ENCODE data around the gene ZC2HC1B. TPM values are rescaled to one million over a fixed set of nuclear protein-coding genes. Genes with fewer than 3 reads are reported as not detected.

Gene ZC2HC1B
- total and polyA plus RNA-seq, 10 of the 15 experiments (the other 5 are each of a cell fraction or from before 2014, with no cell fraction given): 0.09 to 0.36 (median 0.31) TPM; not detected in 5

- H3K79me2 ChIP-seq (ENCODE audit: control insufficient read depth, insufficient read depth, low read length): no peaks in the 10 kb centered on the region
- H3K4me2 ChIP-seq (ENCODE audit: control insufficient read depth, insufficient read depth): no peak overlapping the region
- 65% methylated on average over 3 of the region's 3 CpGs for WGBS (ENCODE audit: insufficient coverage, insufficient replicate concordance, low lambda C conversion rate, missing lambda C conversion rate)
- no peak for TF ChIP-seq FOXM1 (IDR thresholded peaks at IDR 0.05; ENCODE audit: low read depth, low read length)
- TF ChIP-seq ZNF207 (IDR thresholded peaks at IDR 0.05; ENCODE audit: borderline replicate concordance): no peak
- no peak for TF ChIP-seq RBBP5 (conservative IDR thresholded peaks at IDR 0.05)
- no peak for TF ChIP-seq CREB1 (IDR thresholded peaks at IDR 0.05; ENCODE audit: low read depth)
- no peak for TF ChIP-seq IKZF1 (conservative IDR thresholded peaks at IDR 0.05)
- TF ChIP-seq PAX8 (IDR thresholded peaks at IDR 0.05): no peak
- no peak for TF ChIP-seq ZNF217 (IDR thresholded peaks at IDR 0.05)
- TF ChIP-seq PRDM15 (CRISPR knock-in tag; IDR thresholded peaks at IDR 0.05): no peak
- no peak for TF ChIP-seq SUPT20H (IDR thresholded peaks at IDR 0.05; ENCODE audit: borderline replicate concordance, control insufficient read depth, low read depth, low read length)
- no peak for TF ChIP-seq MEF2A (IDR thresholded peaks at IDR 0.05; ENCODE audit: insufficient read depth, low read depth, low read length)
- no peak for TF ChIP-seq KDM1A (IDR thresholded peaks at IDR 0.05; ENCODE audit: borderline replicate concordance)
- TF ChIP-seq ZSCAN29 (IDR thresholded peaks at IDR 0.05): no peak
- TF ChIP-seq, protein P1, sequence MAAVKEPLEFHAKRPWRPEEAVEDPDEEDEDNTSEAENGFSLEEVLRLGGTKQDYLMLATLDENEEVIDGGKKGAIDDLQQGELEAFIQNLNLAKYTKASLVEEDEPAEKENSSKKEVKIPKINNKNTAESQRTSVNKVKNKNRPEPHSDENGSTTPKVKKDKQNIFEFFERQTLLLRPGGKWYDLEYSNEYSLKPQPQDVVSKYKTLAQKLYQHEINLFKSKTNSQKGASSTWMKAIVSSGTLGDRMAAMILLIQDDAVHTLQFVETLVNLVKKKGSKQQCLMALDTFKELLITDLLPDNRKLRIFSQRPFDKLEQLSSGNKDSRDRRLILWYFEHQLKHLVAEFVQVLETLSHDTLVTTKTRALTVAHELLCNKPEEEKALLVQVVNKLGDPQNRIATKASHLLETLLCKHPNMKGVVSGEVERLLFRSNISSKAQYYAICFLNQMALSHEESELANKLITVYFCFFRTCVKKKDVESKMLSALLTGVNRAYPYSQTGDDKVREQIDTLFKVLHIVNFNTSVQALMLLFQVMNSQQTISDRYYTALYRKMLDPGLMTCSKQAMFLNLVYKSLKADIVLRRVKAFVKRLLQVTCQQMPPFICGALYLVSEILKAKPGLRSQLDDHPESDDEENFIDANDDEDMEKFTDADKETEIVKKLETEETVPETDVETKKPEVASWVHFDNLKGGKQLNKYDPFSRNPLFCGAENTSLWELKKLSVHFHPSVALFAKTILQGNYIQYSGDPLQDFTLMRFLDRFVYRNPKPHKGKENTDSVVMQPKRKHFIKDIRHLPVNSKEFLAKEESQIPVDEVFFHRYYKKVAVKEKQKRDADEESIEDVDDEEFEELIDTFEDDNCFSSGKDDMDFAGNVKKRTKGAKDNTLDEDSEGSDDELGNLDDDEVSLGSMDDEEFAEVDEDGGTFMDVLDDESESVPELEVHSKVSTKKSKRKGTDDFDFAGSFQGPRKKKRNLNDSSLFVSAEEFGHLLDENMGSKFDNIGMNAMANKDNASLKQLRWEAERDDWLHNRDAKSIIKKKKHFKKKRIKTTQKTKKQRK (IDR thresholded peaks at IDR 0.05; ENCODE audit: low read depth, low read length): no peak
- TF ChIP-seq SIX5 (IDR thresholded peaks at IDR 0.05; ENCODE audit: low read depth, low read length, severe bottlenecking): no peak
- no peak for TF ChIP-seq LARP7 (IDR thresholded peaks at IDR 0.05)
- TF ChIP-seq, protein P2, sequence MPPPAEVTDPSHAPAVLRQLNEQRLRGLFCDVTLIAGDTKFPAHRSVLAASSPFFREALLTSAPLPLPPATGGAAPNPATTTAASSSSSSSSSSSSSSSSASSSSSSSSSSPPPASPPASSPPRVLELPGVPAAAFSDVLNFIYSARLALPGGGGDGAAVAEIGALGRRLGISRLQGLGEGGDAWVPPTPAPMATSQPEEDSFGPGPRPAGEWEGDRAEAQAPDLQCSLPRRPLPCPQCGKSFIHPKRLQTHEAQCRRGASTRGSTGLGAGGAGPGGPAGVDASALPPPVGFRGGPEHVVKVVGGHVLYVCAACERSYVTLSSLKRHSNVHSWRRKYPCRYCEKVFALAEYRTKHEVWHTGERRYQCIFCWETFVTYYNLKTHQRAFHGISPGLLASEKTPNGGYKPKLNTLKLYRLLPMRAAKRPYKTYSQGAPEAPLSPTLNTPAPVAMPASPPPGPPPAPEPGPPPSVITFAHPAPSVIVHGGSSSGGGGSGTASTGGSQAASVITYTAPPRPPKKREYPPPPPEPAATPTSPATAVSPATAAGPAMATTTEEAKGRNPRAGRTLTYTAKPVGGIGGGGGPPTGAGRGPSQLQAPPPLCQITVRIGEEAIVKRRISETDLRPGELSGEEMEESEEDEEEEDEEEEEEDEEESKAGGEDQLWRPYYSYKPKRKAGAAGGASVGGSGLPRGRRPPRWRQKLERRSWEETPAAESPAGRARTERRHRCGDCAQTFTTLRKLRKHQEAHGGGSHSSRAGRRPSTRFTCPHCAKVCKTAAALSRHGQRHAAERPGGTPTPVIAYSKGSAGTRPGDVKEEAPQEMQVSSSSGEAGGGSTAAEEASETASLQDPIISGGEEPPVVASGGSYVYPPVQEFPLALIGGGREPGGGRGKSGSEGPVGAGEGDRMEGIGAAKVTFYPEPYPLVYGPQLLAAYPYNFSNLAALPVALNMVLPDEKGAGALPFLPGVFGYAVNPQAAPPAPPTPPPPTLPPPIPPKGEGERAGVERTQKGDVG (CRISPR knock-in tag; IDR thresholded peaks at IDR 0.05): no peak
- ChIA-PET POLR2A (no interaction called here), CTCF (interaction anchor here (0.7 to 4.6 kb wide), 3 partner anchors 9 to 21 kb away, joined by 3 to 35 read pairs (median 10); no protein-coding TSS in a partner anchor), SMC1A (ENCODE audit: uncharacterized antibody, unreplicated experiment) (interaction anchor here (0.6 to 1.1 kb wide), 3 partner anchors 10 to 137 kb away, joined by 3 to 4 read pairs (median 3); no protein-coding TSS in a partner anchor), RAD21 (ENCODE audit: unreplicated experiment) (no interaction called here)
- no peak overlapping the region for H3K27ac ChIP-seq (ENCODE audit: control insufficient read depth, insufficient read depth)
- DNase-seq (ENCODE audit: low read depth, low spot score) (no peak), ATAC-seq (no peak), FAIRE-seq (no peak)
- no peaks in the 10 kb centered on the region; a peak in 1 of 4 replicates for H3K36me3 ChIP-seq (ENCODE audit: control insufficient read depth in 2 of 2, insufficient read depth in 2 of 2, low read length in 1 of 2)
- no peaks in the 10 kb centered on the region for H3K9me3 ChIP-seq (replicated peaks; ENCODE audit: control insufficient read depth, insufficient read depth, low read length)
- no peaks in the 10 kb centered on the region for H3K27me3 ChIP-seq (replicated peaks in 1 of 2; ENCODE audit: control insufficient read depth in 2 of 2, insufficient read depth in 2 of 2, low read length in 1 of 2)
- H3K4me1 ChIP-seq (ENCODE audit: control insufficient read depth, insufficient read depth, low read length): no peaks in the 10 kb centered on the region; the same call in 1 of the 2 replicates
- no peak overlapping the region for H3K4me3 ChIP-seq
- in situ Hi-C loops (cut with MboI) (no loop called here), intact Hi-C loops (cut with micrococcal nuclease; ENCODE audit: unreplicated experiment) (no loop called here)
- no peak overlapping the region for H3K9ac ChIP-seq (ENCODE audit: control insufficient read depth, insufficient read depth, low read length)
- H4K20me1 ChIP-seq (ENCODE audit: control insufficient read depth, insufficient read depth): no peaks in the 10 kb centered on the region
- no peak overlapping the region for H2AFZ ChIP-seq (ENCODE audit: control insufficient read depth, low read depth, low read length)
- no TSS peak for BruUV-seq (replicated peaks)
Observed at GRCh38 chr6:143950875-143951274, 86.6 kb downstream of the ZC2HC1B start.
